ENCODE results near the gene HLTF. TPM values are rescaled to one million over a fixed set of nuclear protein-coding genes. Genes with fewer than 3 reads are reported as not detected.
A peak's percentile ranks its signal among the peaks of the same experiment; 100 is the strongest.

Gene HLTF
- total and polyA plus RNA-seq, 2 experiments from 2014 or later = 25.0 to 28.6 TPM

DNA sequence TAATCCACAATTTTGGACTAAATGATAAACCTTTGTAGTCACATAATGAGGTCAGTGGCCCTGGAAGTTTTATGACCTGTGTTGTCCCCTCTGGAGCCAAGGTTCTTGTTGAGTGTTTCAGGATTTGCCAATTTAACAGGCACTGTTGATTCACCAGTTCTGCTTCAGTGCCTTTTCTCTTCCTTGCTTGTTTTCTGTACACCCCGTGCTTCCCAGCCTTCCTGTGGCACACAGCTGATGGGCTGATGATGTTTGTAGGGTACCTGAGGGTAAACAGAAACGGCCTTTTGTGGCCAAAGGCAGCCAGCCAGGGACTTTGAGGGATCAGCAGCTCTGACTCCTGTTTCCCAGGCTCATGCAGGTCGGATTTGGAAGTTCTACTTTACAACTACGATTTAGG, 81.7 kb downstream of the HLTF start:
- no peak overlapping the region for H3K4me3 ChIP-seq
- WGBS, 2 experiments (ENCODE audit: low coverage in 1 of 2, low lambda C conversion rate in 2 of 2, missing lambda C conversion rate in 2 of 2) = 49 to 50% methylated on average over 4 of the region's 4 CpGs
- H3K4me2 ChIP-seq (ENCODE audit: unreplicated experiment) = peak overlapping the region; percentile 13
- no peaks in the 10 kb centered on the region for H3K9me3 ChIP-seq (ENCODE audit: low read depth)
- no peaks in the 10 kb centered on the region for H4K20me1 ChIP-seq (ENCODE audit: insufficient read depth)
- H3K9me2 ChIP-seq (ENCODE audit: insufficient read depth) = no peaks in the 10 kb centered on the region; the same call in 1 of the 2 replicates
- in situ Hi-C loops (cut with MboI) = no loop called here
- peak; percentile 43 for DNase-seq
- H3F3A ChIP-seq (ENCODE audit: insufficient read depth) = peaks cover 10% of the 10 kb centered on the region
- peak overlapping the region; percentile 65 for H3K27ac ChIP-seq
- H3K4me1 ChIP-seq (ENCODE audit: insufficient read depth) = peaks cover 23% of the 10 kb centered on the region
- TF ChIP-seq EZH2phosphoT487 (IDR thresholded peaks at IDR 0.05; ENCODE audit: insufficient read depth, low read depth) (no peak), EZH2 (IDR thresholded peaks at IDR 0.05; ENCODE audit: insufficient read depth, poor library complexity, severe bottlenecking) (no peak)
- H2AFZ ChIP-seq = peak overlapping the region; percentile 71
- H3K9ac ChIP-seq = peak overlapping the region; percentile 55
- peaks cover 5% of the 10 kb centered on the region for H3K36me3 ChIP-seq (ENCODE audit: low read depth)
- H3K79me2 ChIP-seq (ENCODE audit: insufficient read depth) = no peaks in the 10 kb centered on the region
- no peaks in the 10 kb centered on the region for H3K27me3 ChIP-seq (replicated peaks; ENCODE audit: insufficient read depth)

DNA sequence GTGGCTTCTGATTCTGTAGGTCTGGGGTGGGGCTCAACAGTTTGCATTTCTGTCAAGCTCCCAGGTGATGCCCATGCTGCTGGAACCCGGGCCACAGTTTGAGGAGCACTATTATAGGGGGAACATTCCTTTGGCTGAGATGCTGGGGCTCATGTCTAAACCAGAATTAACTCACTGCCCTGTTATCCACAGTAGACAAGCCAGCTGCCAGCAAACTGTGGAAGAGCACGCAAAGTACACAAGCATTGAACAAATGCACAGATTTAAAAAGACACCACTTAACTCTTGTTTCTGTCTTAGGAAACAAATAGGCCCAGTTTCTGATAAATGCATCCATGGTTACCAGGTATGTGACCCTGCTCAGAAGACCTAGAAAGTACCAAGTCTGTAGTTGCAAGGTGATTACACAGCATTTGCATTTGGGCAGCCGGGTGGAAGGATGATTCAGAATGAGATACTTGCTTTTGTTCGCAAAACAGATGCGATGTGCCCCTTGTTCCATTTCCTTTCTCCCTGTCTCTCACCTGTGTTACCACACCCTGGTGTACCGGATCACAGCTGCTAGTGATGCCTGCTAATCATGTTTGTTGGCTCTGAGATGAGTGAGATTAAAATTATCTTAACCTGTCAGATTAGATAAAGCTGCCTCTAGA, 82.6 kb downstream of the HLTF start:
- TF ChIP-seq EZH2 (IDR thresholded peaks at IDR 0.05; ENCODE audit: insufficient read depth, poor library complexity, severe bottlenecking) = no peak
- no peak for TF ChIP-seq EZH2phosphoT487 (IDR thresholded peaks at IDR 0.05; ENCODE audit: insufficient read depth, low read depth)
- H3K27me3 ChIP-seq (replicated peaks; ENCODE audit: insufficient read depth) = no peaks in the 10 kb centered on the region
- WGBS, 2 experiments (ENCODE audit: low coverage in 1 of 2, low lambda C conversion rate in 2 of 2, missing lambda C conversion rate in 2 of 2) = 93 to 94% methylated on average over 6 of the region's 6 CpGs
- in situ Hi-C loops (cut with MboI) = no loop called here
- no peaks in the 10 kb centered on the region; the same call in 1 of the 2 replicates for H3K9me2 ChIP-seq (ENCODE audit: insufficient read depth)
- H4K20me1 ChIP-seq (ENCODE audit: insufficient read depth) = no peaks in the 10 kb centered on the region
- H3K79me2 ChIP-seq (ENCODE audit: insufficient read depth) = no peaks in the 10 kb centered on the region
- no peak overlapping the region for H3K9ac ChIP-seq
- no peak overlapping the region for H2AFZ ChIP-seq
- no peaks in the 10 kb centered on the region for H3K9me3 ChIP-seq (ENCODE audit: low read depth)
- no peaks in the 10 kb centered on the region; the same call in 1 of the 2 replicates for H3K36me3 ChIP-seq (ENCODE audit: low read depth)
- H3K27ac ChIP-seq = no peak overlapping the region
- H3K4me3 ChIP-seq = no peak overlapping the region
- H3K4me2 ChIP-seq (ENCODE audit: unreplicated experiment) = no peak overlapping the region
- peaks cover 14% of the 10 kb centered on the region for H3F3A ChIP-seq (ENCODE audit: insufficient read depth)
- peaks cover 29% of the 10 kb centered on the region for H3K4me1 ChIP-seq (ENCODE audit: insufficient read depth)
- DNase-seq = no peak

DNA sequence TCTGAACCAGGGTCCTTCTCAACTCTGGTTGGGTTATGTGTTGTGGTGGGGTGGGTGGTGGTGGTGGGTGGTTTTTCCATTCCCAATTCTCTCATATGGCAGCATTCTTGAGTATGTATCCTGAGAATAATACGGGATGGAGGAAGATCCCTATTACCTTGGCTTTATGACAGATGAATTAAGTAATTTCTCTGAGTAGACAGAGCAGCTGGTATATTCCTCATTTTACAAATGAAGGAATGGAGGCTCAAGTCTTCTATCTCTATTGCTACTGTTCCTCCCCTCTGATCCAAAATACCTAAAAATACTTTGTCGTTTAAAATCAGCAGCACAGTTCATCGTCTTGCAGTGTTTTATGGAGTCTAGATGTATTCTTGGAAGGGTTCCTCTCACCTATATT, 84.6 kb downstream of the HLTF start:
- H3K27ac ChIP-seq = no peak overlapping the region
- peaks cover 37% of the 10 kb centered on the region for H3K4me1 ChIP-seq (ENCODE audit: insufficient read depth)
- no peak overlapping the region for H3K4me2 ChIP-seq (ENCODE audit: unreplicated experiment)
- H2AFZ ChIP-seq = no peak overlapping the region
- H3K4me3 ChIP-seq = no peak overlapping the region
- no peaks in the 10 kb centered on the region for H3K79me2 ChIP-seq (ENCODE audit: insufficient read depth)
- DNase-seq = no peak
- H3F3A ChIP-seq (ENCODE audit: insufficient read depth) = peaks cover 27% of the 10 kb centered on the region
- no peak overlapping the region for H3K9ac ChIP-seq
- H3K27me3 ChIP-seq (replicated peaks; ENCODE audit: insufficient read depth) = no peaks in the 10 kb centered on the region
- no peaks in the 10 kb centered on the region for H3K9me2 ChIP-seq (ENCODE audit: insufficient read depth)
- H3K9me3 ChIP-seq (ENCODE audit: low read depth) = no peaks in the 10 kb centered on the region
- 97 to 99% methylated on average over 3 of the region's 3 CpGs for WGBS, 2 experiments (ENCODE audit: low coverage in 1 of 2, low lambda C conversion rate in 2 of 2, missing lambda C conversion rate in 2 of 2)
- H4K20me1 ChIP-seq (ENCODE audit: insufficient read depth) = no peaks in the 10 kb centered on the region
- TF ChIP-seq EZH2 (IDR thresholded peaks at IDR 0.05; ENCODE audit: insufficient read depth, poor library complexity, severe bottlenecking) = no peak
- TF ChIP-seq EZH2phosphoT487 (IDR thresholded peaks at IDR 0.05; ENCODE audit: insufficient read depth, low read depth) = no peak
- peaks cover 4% of the 10 kb centered on the region for H3K36me3 ChIP-seq (ENCODE audit: low read depth)
- in situ Hi-C loops (cut with MboI) = no loop called here

DNA sequence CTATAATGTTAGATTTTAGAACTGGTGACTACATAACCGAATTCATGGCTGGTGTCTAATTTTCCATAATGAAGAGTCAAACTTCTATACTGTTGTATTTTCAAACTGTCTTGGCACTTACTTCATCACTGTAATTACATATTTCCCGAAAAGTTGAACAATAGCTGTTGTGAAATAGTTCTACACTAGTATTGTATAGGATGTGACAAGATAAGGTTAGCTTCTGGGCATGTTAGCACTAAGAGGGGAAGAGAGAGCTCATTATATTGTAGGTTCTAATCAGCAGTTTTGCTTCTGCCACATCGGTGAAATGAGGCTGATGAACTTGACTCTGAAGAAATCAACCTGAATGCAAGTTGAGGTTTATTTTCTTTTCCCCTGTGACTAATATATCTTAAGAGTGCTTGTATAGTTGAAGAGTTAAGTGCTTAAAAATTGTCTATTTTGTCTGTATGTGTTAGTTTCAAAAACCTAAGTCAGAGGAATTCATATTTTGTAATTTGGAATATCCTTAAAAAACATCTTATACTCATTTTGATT, 86.1 kb downstream of the HLTF start:
- H3K27ac ChIP-seq = no peak overlapping the region
- no peak overlapping the region for H2AFZ ChIP-seq
- no peak overlapping the region for H3K4me3 ChIP-seq
- 95 to 98% methylated on average over 3 of the region's 3 CpGs for WGBS, 2 experiments (ENCODE audit: low coverage in 1 of 2, low lambda C conversion rate in 2 of 2, missing lambda C conversion rate in 2 of 2)
- no peaks in the 10 kb centered on the region for H3K9me3 ChIP-seq (ENCODE audit: low read depth)
- peaks cover 26% of the 10 kb centered on the region for H3K4me1 ChIP-seq (ENCODE audit: insufficient read depth)
- H3K36me3 ChIP-seq (ENCODE audit: low read depth) = peaks cover 12% of the 10 kb centered on the region
- in situ Hi-C loops (cut with MboI) = no loop called here
- H3K79me2 ChIP-seq (ENCODE audit: insufficient read depth) = 0 out of 2 replicates have a peak, but pooled peaks cover 4% of the 10 kb centered on the region
- H3F3A ChIP-seq (ENCODE audit: insufficient read depth) = peaks cover 20% of the 10 kb centered on the region
- TF ChIP-seq EZH2phosphoT487 (IDR thresholded peaks at IDR 0.05; ENCODE audit: insufficient read depth, low read depth) (no peak), EZH2 (IDR thresholded peaks at IDR 0.05; ENCODE audit: insufficient read depth, poor library complexity, severe bottlenecking) (no peak)
- no peaks in the 10 kb centered on the region for H3K9me2 ChIP-seq (ENCODE audit: insufficient read depth)
- H3K9ac ChIP-seq = no peak overlapping the region
- DNase-seq = no peak
- no peaks in the 10 kb centered on the region; the same call in 1 of the 2 replicates for H4K20me1 ChIP-seq (ENCODE audit: insufficient read depth)
- no peak overlapping the region for H3K4me2 ChIP-seq (ENCODE audit: unreplicated experiment)
- no peaks in the 10 kb centered on the region for H3K27me3 ChIP-seq (replicated peaks; ENCODE audit: insufficient read depth)
